ENCODE results near the gene RPL10A.

RPL10A gene

DNA sequence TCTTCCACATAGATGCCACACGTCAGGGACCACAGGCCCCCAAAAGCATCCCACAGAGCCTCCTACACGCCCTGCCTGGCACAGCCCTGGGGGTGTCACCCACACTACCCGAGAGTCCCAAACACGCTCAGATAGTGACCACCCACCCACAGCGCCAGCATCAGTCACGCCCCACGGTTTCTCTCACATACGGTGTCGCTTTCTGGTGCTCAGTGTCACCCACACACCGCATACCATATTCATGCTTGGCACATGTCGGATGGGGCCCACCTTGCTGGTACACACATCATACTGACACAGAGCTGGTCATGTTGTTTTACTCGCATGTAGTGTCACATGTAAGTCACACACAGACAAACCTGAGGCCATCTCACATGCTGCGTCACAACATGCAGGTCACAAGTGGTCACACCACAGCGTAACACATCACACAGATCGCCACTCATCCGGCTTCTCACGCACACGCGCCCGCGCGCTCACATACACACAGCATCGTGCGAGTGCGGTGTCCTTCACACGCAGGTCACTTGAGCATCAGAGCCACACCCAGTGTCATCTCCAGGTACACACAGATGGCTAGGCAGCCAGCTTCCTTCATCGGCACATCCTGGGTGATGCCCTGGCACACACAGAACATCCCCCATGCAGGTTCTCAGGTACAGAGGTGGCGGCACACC is 25.2 kb downstream of the RPL10A start:
- no peak for DNase-seq

DNA sequence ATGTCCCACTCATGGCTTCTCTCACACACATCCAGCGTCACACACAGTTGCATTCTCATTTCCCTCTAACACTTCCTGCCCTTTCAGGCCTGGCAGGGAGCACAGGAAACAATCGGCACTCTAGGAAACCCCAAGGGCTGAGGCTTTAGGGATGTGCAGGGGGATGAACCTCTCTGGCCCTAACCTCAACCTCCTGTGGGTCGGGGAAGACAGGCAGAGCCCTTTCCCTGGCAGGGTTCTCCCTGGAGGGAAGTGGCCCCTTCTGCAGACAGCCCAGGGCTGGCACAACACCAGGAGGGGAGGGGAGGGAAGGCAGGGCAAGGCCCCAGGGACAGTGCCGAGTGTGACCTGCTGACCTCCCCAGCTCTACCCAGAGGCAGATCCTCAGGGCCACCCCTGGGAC is 26.0 kb downstream of the RPL10A start:
- DNase-seq, result no peak

GRCh38 chr6:35495258-35496035 is 27.2 kb downstream of the RPL10A start:
- no peak for DNase-seq

GRCh38 chr6:35496036-35496840 is 28.0 kb downstream of the RPL10A start:
- DNase-seq, result no peak

DNA sequence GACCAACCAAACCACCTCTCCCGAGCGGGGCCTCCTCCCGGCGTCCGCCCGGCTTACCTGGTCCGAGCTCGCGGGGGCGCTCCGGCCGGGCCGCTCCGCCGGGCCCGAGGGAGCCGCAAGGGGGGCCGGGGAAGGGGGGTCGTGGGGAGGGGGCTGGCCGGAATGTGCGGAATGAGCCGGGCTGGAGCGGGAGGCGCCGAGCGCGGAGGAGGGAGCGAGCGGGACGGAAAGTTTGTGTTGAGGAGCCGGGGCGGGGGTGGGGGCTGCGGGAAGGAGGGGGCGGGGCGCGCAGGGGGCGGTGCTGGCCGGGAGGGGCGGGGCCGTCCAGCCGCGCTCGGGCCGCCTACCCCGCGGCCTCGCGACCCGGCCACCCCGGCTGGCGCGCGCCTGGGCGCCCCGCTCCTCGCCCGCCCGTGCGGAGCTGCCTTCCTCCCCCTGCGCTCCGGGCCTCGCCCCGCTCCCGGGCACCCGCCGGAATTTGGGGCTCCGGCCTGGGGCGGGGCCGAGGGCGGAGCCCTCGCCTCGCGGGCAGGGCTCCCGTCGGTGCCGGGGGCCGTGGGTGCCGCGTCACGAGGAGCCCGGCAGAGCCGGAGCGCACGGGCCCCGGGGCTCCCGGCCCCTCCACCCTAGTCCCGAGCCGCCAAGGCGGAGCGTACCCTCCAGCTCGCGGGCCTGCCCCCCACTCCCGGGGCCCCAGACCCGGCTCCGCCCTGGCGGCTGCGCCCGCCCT is 28.8 kb downstream of the RPL10A start, which contains the start of gene TEAD3:
Gene TEAD3 (minus strand): TSS at position 239 of the 730 bp plus-strand sequence.
- no peak for DNase-seq

DNA sequence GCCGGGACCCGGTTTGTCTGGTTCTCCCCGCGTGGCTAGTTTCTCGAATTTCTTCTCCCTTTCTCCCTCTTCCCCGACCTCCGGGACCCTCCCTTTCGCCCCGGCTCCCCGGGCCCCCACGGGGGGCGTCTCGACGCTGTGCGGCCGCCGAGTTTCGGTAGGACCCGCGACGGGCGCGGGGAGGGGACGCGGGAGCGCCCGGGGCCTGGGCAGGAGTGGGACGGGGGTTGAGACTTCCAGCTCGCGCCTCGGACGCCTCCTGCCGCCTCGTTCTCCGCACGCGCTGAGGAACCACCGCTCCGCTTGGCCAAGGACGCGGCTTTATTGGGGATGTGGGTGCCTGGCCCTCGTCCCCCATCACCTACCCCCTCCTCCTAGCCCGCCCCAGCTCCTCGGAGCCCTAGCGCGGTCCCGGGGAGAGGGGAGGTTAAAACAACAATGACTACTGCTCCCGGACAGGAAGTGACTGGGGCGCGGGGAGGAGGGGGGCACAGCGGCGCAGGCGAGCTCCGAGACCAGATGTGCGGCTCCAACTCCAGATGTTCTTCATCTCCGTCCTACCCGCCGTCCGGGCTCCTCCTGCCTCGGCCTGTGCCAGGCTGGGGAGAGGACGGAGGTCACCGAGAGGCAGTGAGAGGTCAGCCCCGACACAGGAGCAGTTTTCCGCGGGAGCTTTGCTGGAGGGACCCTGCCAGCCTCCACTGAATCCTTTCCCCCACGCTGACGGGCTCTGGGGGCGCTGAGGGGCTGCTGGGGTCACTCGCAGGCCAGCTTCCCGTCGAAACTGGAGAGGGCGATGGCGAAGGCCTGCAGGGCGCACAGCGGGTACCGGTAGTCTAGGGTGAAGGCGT is 29.6 kb downstream of the RPL10A start:
- no peak for DNase-seq

DNA sequence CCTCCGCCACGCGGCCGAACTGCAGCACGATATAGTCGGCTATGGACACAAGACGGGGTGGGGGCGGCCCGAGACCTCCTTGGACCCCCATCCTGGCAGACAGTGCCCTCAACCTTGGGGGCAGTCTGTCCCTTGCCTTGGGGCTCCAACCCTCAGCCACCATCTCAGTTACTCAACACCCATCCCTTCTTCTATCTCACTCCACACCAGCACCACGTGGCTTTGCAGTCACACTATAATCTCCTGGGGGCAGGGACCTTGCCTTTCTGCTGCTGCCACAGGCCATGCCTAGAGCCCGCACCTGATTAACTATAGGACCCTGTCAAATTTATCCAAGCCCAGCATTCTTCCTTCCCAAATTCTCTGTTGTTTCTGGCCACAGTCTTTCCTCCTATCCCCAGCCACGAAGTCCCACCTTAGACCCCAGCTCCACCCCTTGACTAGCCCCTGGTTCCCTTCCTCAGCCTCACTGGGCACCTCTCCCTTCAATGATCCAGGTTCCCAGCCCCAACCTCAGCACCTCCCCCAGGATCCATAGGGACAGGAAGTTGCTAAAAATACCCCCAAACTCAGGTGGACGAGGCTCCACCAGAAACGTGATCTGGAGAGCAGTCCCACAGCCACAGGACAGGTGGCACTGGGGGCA is 30.3 kb downstream of the RPL10A start:
- DNase-seq, result no peak

DNA sequence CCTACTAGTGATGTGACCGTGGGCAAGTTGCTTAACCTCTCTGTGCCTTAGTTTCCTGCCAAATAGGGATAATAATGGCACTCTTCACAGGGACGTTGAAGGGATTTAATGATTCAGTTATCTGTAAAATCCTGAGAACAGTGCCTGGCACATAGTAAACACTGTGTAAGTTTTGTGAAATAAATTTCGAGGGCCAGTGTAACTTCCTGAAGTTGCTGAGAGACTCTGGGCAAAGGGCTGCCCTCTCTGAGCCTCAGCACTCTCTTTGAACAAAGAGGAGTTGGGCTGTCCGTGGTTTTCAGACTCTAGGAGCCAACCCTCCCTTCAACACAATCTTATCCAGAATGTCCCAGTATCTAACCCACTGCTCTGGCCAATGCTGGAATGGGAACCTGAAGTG is 31.2 kb downstream of the RPL10A start:
- DNase-seq, result no peak

- no peak for DNase-seq
Measured at GRCh38 chr6:35500782-35501181, 32.6 kb downstream of the RPL10A start.

GRCh38 chr6:35501784-35502183 is 33.6 kb downstream of the RPL10A start:
- no peak for DNase-seq

DNA sequence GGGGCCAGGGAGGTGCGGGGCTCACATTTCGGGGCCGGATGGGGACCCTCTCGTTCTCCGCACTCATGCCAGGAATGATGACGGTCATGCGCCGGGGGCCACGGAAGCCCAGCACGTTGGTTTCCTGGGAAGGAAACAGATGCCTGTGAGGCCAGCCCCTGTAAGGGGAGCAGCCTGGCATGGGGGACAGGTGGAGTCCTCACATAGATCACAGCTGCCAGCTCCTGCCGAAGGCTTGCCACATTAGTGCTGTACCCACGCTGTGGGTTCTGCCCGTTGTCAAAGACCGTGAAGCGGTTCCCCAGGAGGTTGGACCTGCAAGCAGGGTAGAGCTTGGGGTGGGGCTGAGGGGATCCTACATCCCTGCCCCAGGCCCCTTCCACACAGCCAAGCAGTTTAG is 35.3 kb downstream of the RPL10A start:
- DNase-seq, result no peak

GRCh38 chr6:35505999-35506412 is 37.8 kb downstream of the RPL10A start:
- no peak for DNase-seq

DNA sequence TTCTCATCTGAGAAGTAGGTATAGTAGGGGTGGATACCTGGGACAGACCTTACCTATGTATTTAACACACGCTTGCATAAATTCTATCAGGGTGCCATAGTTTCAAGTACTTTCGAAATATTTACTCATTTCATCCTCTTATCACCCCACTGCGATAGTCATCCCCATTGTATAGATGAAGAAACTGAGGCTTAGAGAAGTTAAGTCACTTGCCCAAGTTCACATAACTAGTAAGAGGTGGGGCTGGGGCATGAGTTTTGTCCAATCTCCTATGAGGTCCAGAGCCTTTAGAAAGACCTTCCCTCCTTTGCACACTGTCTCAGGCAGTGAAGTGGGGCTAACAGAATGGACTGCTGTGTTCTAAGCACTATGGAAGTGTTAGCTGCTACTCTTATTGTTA is 38.3 kb downstream of the RPL10A start:
- no peak for DNase-seq

- DNase-seq, result no peak
Measured at GRCh38 chr6:35507221-35507620, 39.0 kb downstream of the RPL10A start.

DNA sequence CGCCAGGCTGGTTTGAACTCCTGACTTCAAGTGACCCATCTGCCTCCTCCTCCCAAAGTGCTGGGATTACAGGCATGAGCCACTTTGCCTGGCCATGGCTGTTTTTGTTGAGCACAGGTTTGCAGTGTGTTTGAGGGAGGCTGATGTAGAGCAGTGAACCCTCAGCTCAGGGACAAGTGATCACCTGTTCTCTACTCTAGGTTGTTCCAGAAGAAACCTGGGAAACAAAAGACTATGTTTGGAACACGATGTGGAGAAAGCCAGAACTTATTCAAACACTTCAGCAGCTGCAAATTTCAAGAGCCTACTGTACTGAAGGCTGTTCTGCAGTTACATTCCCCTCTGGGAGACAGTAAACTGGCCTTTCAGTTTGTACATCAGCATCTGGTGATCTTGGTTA is 39.8 kb downstream of the RPL10A start:
- no peak for DNase-seq

- DNase-seq, result no peak
Measured at GRCh38 chr6:35508542-35508941, 40.3 kb downstream of the RPL10A start.

DNA sequence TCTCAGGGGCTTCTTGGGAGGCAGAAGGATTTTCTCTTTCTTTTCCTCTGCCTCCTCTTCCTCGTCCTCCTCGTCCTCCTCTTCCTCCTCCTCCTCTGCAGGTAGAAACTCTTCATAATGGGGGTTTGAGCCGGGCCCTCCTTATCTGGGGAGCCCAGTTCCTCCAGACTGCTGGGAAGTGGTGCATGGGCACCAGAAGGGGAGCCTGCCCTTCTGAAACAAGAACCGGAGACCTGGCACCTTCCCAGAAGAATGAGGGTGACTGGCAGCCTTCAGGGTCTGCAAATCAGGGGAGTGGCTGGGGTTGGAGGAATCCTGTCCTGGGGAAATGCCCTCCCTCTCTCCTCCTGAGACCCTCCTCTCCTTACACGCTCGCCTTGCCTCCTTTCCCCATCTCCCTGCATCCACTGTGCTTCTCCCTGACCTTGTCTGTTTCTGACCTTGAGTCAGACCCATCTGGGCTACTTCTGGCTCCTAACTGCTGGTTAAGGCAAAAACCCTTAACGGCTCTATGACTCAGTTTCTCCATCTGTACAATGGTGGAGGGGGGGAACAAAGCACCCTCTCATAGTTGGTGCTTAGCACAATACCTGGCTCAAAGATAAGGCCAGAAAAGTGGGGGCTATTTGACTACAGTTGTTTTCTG is 42.8 kb downstream of the RPL10A start:
- no peak for DNase-seq

DNA sequence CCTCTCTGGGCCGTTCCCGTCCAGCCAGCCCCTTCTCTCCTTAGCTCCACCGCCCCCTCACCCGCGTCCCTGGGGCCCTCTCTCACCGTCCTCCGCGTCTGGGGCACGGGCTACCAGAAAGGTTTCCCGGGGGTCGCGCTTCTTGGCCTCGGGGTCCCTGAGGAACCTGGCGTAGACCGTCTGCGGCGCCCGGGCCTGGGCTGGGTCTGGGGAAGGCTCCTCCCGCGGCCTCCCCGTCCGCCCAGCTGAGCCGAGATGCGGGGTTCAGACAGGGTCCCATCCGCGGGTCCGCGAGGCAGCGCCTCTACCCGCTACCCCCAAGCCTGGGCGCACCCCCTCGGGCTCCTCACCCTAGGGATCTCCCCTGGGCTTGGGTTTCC is 43.4 kb downstream of the RPL10A start:
- DNase-seq, result no peak

GRCh38 chr6:35512006-35512405 is 43.8 kb downstream of the RPL10A start:
- no peak for DNase-seq

- no peak for DNase-seq
Measured at GRCh38 chr6:35512740-35513139, 44.5 kb downstream of the RPL10A start, which contains the start of gene TULP1. TULP1 (minus strand) TSS chr6:35512896; CDS start chr6:35512858, 38 bp downstream.

DNA sequence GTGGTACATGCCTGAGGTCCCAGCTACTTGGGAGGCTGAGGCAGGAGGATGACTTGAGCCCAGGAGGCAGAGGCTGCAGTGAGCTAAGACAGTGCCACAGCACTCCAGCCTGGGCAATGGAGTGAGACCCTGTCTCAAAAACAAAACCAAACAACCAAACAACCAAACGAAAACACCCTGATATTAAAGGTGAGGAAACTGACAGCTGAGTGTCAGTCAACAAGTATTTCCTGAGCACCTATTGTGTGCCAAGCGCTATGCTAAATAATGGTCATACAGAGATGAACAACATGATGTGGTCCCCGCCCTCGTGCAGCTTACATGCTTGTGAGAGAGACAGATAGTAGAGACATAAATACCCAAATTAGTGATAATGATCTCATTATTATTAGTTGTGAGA is 46.4 kb downstream of the RPL10A start:
- DNase-seq, result no peak

All from NCI-H1436 treated with DMSO at 0.1 percent for 48 hours (cell line).